Activated T-helper 2 cell treated with anti-CD3 and anti-CD28 coated beads, Interferon-gamma antibody, Interleukin-2, Interleukin-4, amounts not matched to agents 10 μg/mL and 5 μg/mL and 100 μg/mL, durations not matched to agents 14 hours and 24 hours and 36 hours (primary cell): ENCODE results near the gene TACC3. TPM values are rescaled to one million over a fixed set of nuclear protein-coding genes. Genes with fewer than 3 reads are reported as not detected.
"Not testable (repeated sequence)": the region's sequence is repeated elsewhere in the genome, so short reads cannot be mapped to it uniquely, and the experiment has no call there.

Experiments
- DNase-seq: peaks from one replicate; pipeline ENCODE4 v3.0.0; 2021; ENCODE audit warnings: low spot score
- H3K27ac Mint-ChIP-seq: one replicate; pipeline ENCODE4 v1.8.0; 2021; ENCODE audit warnings: mixed read lengths
- H3K27me3 Mint-ChIP-seq: one replicate; pipeline ENCODE4 v1.8.0; 2021; ENCODE audit warnings: low read depth, mixed read lengths
- H3K36me3 Mint-ChIP-seq: one replicate; pipeline ENCODE4 v1.8.0; 2021; ENCODE audit warnings: low read depth, mixed read lengths
- H3K4me1 Mint-ChIP-seq: one replicate; pipeline ENCODE4 v1.8.0; 2021; ENCODE audit warnings: low read depth, mixed read lengths
- H3K4me3 Mint-ChIP-seq: one replicate; pipeline ENCODE4 v1.8.0; 2021; ENCODE audit warnings: low read depth, mild to moderate bottlenecking, moderate library complexity, mixed read lengths
- H3K9me3 Mint-ChIP-seq: one replicate; pipeline ENCODE4 v1.8.0; 2021; ENCODE audit warnings: mixed read lengths
- intact Hi-C: fragments of 100-400 bp; cut with micrococcal nuclease; formaldehyde crosslinking; loops from one replicate; pipeline ENCODE4 v1.15.1; 2023
- total RNA-seq: library from RNA; stranded (reverse); gene quantifications from 2 replicates; pipeline ENCODE4 v1.2.3, GENCODE V29; 2022

TACC3 gene
- total RNA-seq, 1 donor from 2014 or later: 137 TPM

- H3K4me3 Mint-ChIP-seq: no peak overlapping the region
- no peaks in the 10 kb centered on the region for H3K9me3 Mint-ChIP-seq
- H3K27ac Mint-ChIP-seq: no peak overlapping the region
- H3K27me3 Mint-ChIP-seq: no peaks in the 10 kb centered on the region
- no peak for DNase-seq
- intact Hi-C loops: no loop called here
- H3K36me3 Mint-ChIP-seq: peaks cover 7% of the 10 kb centered on the region
- H3K4me1 Mint-ChIP-seq: peaks cover 11% of the 10 kb centered on the region
These were observed 35.8 kb upstream of the TACC3 start for GRCh38 chr4:1685235-1686150.

GRCh38 chr4:1686440-1687036, 34.8 kb upstream of the TACC3 start:
- Mint-ChIP-seq H3K36me3 (peaks cover 17% of the 10 kb centered on the region), H3K4me3 (peak overlapping the region; percentile 14), H3K4me1 (peaks cover 11% of the 10 kb centered on the region), H3K27ac (no peak overlapping the region), H3K27me3 (no peaks in the 10 kb centered on the region), H3K9me3 (no peaks in the 10 kb centered on the region)
- intact Hi-C loops: no loop called here
- no peak for DNase-seq

- Mint-ChIP-seq H3K4me1 (peaks cover 6% of the 10 kb centered on the region), H3K4me3 (no peak overlapping the region), H3K27me3 (no peaks in the 10 kb centered on the region), H3K9me3 (no peaks in the 10 kb centered on the region), H3K27ac (peak overlapping the region; percentile 24), H3K36me3 (peaks cover 55% of the 10 kb centered on the region)
- intact Hi-C loops: no loop called here
- no peak for DNase-seq
These were observed 30.6 kb upstream of the TACC3 start for GRCh38 chr4:1690698-1691097.

- Mint-ChIP-seq H3K36me3 (peaks cover 62% of the 10 kb centered on the region), H3K4me1 (peaks cover 6% of the 10 kb centered on the region), H3K27me3 (no peaks in the 10 kb centered on the region), H3K27ac (no peak overlapping the region), H3K9me3 (no peaks in the 10 kb centered on the region), H3K4me3 (no peak overlapping the region)
- no peak for DNase-seq
- intact Hi-C loops: no loop called here
These were observed 29.5 kb upstream of the TACC3 start for GRCh38 chr4:1691737-1692373.

GRCh38 chr4:1693131-1693896, 28.0 kb upstream of the TACC3 start:
- Mint-ChIP-seq H3K27ac (peak overlapping the region; percentile 58), H3K4me3 (no peak overlapping the region), H3K36me3 (peaks cover 70% of the 10 kb centered on the region), H3K27me3 (no peaks in the 10 kb centered on the region), H3K4me1 (peaks cover 6% of the 10 kb centered on the region), H3K9me3 (no peaks in the 10 kb centered on the region)
- peak; percentile 68 for DNase-seq
- intact Hi-C loops: loop anchor here (1.0 kb wide), 2 partner anchors 19 to 33 kb away; partner anchors contain the start of gene SLBP

- intact Hi-C loops: no loop called here
- H3K27ac Mint-ChIP-seq: no peak overlapping the region
- DNase-seq: no peak
- no peak overlapping the region for H3K4me3 Mint-ChIP-seq
- peaks cover 7% of the 10 kb centered on the region for H3K4me1 Mint-ChIP-seq
- no peaks in the 10 kb centered on the region for H3K9me3 Mint-ChIP-seq
- peaks cover 72% of the 10 kb centered on the region for H3K36me3 Mint-ChIP-seq
- H3K27me3 Mint-ChIP-seq: no peaks in the 10 kb centered on the region
These were observed 25.4 kb upstream of the TACC3 start for GRCh38 chr4:1695913-1696312.

- H3K9me3 Mint-ChIP-seq, H3K4me3 Mint-ChIP-seq, H3K27me3 Mint-ChIP-seq, H3K27ac Mint-ChIP-seq, DNase-seq, intact Hi-C loops: not testable (repeated sequence)
- peaks cover 34% of the 10 kb centered on the region for H3K4me1 Mint-ChIP-seq
- peaks cover 66% of the 10 kb centered on the region for H3K36me3 Mint-ChIP-seq
These were observed 19.6 kb upstream of the TACC3 start for GRCh38 chr4:1701671-1702070.

- no peak for DNase-seq
- intact Hi-C loops: no loop called here
- Mint-ChIP-seq H3K27ac (no peak overlapping the region), H3K36me3 (peaks cover 68% of the 10 kb centered on the region), H3K9me3 (no peaks in the 10 kb centered on the region), H3K4me3 (no peak overlapping the region), H3K27me3 (no peaks in the 10 kb centered on the region), H3K4me1 (peaks cover 45% of the 10 kb centered on the region)
These were observed 17.5 kb upstream of the TACC3 start for GRCh38 chr4:1703867-1704266.

GRCh38 chr4:1705732-1706131, 15.6 kb upstream of the TACC3 start:
- peaks cover 69% of the 10 kb centered on the region for H3K36me3 Mint-ChIP-seq
- intact Hi-C loops: no loop called here
- no peak overlapping the region for H3K4me3 Mint-ChIP-seq
- H3K9me3 Mint-ChIP-seq: no peaks in the 10 kb centered on the region
- H3K27me3 Mint-ChIP-seq: no peaks in the 10 kb centered on the region
- H3K27ac Mint-ChIP-seq: no peak overlapping the region
- no peak for DNase-seq
- peaks cover 56% of the 10 kb centered on the region for H3K4me1 Mint-ChIP-seq

GRCh38 chr4:1706358-1706757, 15.0 kb upstream of the TACC3 start:
- Mint-ChIP-seq H3K4me3 (no peak overlapping the region), H3K36me3 (peaks cover 74% of the 10 kb centered on the region), H3K4me1 (peaks cover 60% of the 10 kb centered on the region), H3K9me3 (no peaks in the 10 kb centered on the region), H3K27me3 (no peaks in the 10 kb centered on the region), H3K27ac (no peak overlapping the region)
- no peak for DNase-seq
- intact Hi-C loops: no loop called here

- no peak overlapping the region for H3K27ac Mint-ChIP-seq
- intact Hi-C loops: no loop called here
- H3K4me1 Mint-ChIP-seq: peaks cover 48% of the 10 kb centered on the region
- H3K9me3 Mint-ChIP-seq: no peaks in the 10 kb centered on the region
- peaks cover 66% of the 10 kb centered on the region for H3K36me3 Mint-ChIP-seq
- DNase-seq: no peak
- H3K27me3 Mint-ChIP-seq: no peaks in the 10 kb centered on the region
- H3K4me3 Mint-ChIP-seq: peak overlapping the region; percentile 1
These were observed 12.7 kb upstream of the TACC3 start for GRCh38 chr4:1708581-1708980.

- Mint-ChIP-seq H3K9me3 (no peaks in the 10 kb centered on the region), H3K4me3 (peak overlapping the region; percentile 90), H3K4me1 (peaks cover 51% of the 10 kb centered on the region), H3K36me3 (peaks cover 59% of the 10 kb centered on the region), H3K27me3 (no peaks in the 10 kb centered on the region), H3K27ac (peak overlapping the region; percentile 79)
- DNase-seq: no peak
- intact Hi-C loops: loop anchor here (5.0 to 10.0 kb wide), 3 partner anchors 364 to 1364 kb away; partner anchors contain the start of genes HTT, HTT-AS, RNF4 and UVSSA
These were observed 10.2 kb upstream of the TACC3 start for GRCh38 chr4:1711055-1711570.
